NCI-H446 (cell line): ENCODE data around the gene EPAS1.

Source experiments
- DNase-seq, 2 experiments: peaks; one replicate each; lab custom pipeline; 2025; lab: John Stamatoyannopoulos, UW

The EPAS1 gene

GRCh38 chr2:46296840-46297545 lies at the start of gene EPAS1:
Gene EPAS1 (plus strand): TSS chr2:46297407. CDS start chr2:46297912, 505 bp downstream.
- peak in 1 of 2 experiments; percentile 49 for DNase-seq

- peak in 1 of 2 experiments; percentile 13 for DNase-seq
Observed at GRCh38 chr2:46248171-46248570, 49.0 kb upstream of the EPAS1 start.

- DNase-seq, result no peak
Observed at GRCh38 chr2:46249654-46250053, 47.6 kb upstream of the EPAS1 start.

GRCh38 chr2:46252891-46253659 lies 44.1 kb upstream of the EPAS1 start:
- DNase-seq, result peak; percentile 28 to 59

- no peak for DNase-seq
Observed at GRCh38 chr2:46254474-46254873, 42.7 kb upstream of the EPAS1 start.

- DNase-seq, result no peak
Observed at GRCh38 chr2:46256563-46257142, 40.6 kb upstream of the EPAS1 start.

- no peak for DNase-seq
Observed at GRCh38 chr2:46257476-46257875, 39.7 kb upstream of the EPAS1 start.

GRCh38 chr2:46257980-46258379 lies 39.2 kb upstream of the EPAS1 start:
- no peak for DNase-seq

- DNase-seq, result no peak
Observed at GRCh38 chr2:46258937-46259776, 38.0 kb upstream of the EPAS1 start.

- no peak for DNase-seq
Observed at GRCh38 chr2:46259777-46260168, 37.4 kb upstream of the EPAS1 start.

GRCh38 chr2:46260305-46260704 lies 36.9 kb upstream of the EPAS1 start:
- no peak for DNase-seq

GRCh38 chr2:46262248-46262938 lies 34.8 kb upstream of the EPAS1 start:
- no peak for DNase-seq

- no peak for DNase-seq
Observed at GRCh38 chr2:46263347-46263746, 33.9 kb upstream of the EPAS1 start.

GRCh38 chr2:46264447-46264846 lies 32.8 kb upstream of the EPAS1 start:
- DNase-seq, result no peak

GRCh38 chr2:46266134-46266533 lies 31.1 kb upstream of the EPAS1 start:
- no peak for DNase-seq

- DNase-seq, result no peak
Observed at GRCh38 chr2:46267616-46268015, 29.6 kb upstream of the EPAS1 start.

GRCh38 chr2:46268196-46268595 lies 29.0 kb upstream of the EPAS1 start:
- DNase-seq, result no peak

- no peak for DNase-seq
Observed at GRCh38 chr2:46269001-46269400, 28.2 kb upstream of the EPAS1 start.

- DNase-seq, result no peak
Observed at GRCh38 chr2:46269544-46270273, 27.5 kb upstream of the EPAS1 start.

- no peak for DNase-seq
Observed at GRCh38 chr2:46270384-46270783, 26.8 kb upstream of the EPAS1 start.
